ENCODE measurements around the gene SLC22A5.

DNA sequence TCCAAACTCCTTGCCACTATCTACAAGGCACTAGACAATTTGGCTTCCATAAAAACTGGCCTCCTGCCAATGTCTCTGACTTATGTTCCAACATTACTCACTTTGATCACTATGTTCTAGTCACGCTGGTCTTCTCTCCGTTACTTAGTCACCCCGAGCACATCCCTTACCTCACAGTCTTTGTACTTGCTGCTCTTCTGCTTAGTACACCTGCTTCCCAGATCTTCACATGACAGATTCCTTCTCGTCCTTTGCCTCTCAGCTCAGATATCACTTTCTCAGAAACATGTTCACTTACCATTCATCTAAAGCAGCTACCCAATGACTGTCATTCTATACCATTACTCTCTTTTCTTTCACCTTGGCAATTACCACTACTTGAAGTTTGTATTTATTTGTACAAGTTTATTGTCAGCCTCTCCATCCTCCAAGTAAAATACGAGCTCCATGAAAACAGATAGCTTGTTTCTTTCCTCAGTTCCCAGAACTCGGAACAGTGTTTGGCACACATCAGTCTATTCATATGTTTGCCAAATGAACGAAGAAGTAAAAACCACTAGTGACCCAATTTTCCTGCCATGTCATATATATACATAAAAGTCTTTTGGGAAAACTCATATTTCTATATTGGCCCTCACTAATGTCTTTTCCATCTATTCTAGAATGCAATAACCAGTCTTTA is 5.9 kb upstream of the SLC22A5 start:
- no peak for TF ChIP-seq POLR2A (IDR thresholded peaks at IDR 0.05; ENCODE audit: low read length)
- no peak for TF ChIP-seq GATA1 (IDR thresholded peaks at IDR 0.05; ENCODE audit: low read depth, low read length)

Measured in erythroblast (primary cell).